ENCODE results near the gene SPHKAP.

DNA sequence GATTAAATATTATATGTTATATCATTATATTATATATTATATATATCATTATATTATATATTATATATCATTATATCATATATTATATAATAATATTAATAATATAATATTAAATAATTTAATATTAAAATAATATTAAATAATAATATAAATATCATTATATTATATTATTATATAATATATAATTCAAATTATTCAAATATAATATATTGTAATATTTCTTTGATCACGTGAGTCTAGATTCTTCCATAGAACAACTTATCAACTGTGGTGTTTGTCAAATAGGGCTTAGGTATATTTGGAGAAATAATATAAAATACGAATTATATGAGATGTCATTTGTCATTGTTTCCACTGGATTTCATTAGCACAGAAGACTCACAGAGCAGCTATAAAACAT lies 77.3 kb downstream of the SPHKAP start:
- no peak for TF ChIP-seq CEBPB (IDR thresholded peaks at IDR 0.05)
- TF ChIP-seq, protein P1, sequence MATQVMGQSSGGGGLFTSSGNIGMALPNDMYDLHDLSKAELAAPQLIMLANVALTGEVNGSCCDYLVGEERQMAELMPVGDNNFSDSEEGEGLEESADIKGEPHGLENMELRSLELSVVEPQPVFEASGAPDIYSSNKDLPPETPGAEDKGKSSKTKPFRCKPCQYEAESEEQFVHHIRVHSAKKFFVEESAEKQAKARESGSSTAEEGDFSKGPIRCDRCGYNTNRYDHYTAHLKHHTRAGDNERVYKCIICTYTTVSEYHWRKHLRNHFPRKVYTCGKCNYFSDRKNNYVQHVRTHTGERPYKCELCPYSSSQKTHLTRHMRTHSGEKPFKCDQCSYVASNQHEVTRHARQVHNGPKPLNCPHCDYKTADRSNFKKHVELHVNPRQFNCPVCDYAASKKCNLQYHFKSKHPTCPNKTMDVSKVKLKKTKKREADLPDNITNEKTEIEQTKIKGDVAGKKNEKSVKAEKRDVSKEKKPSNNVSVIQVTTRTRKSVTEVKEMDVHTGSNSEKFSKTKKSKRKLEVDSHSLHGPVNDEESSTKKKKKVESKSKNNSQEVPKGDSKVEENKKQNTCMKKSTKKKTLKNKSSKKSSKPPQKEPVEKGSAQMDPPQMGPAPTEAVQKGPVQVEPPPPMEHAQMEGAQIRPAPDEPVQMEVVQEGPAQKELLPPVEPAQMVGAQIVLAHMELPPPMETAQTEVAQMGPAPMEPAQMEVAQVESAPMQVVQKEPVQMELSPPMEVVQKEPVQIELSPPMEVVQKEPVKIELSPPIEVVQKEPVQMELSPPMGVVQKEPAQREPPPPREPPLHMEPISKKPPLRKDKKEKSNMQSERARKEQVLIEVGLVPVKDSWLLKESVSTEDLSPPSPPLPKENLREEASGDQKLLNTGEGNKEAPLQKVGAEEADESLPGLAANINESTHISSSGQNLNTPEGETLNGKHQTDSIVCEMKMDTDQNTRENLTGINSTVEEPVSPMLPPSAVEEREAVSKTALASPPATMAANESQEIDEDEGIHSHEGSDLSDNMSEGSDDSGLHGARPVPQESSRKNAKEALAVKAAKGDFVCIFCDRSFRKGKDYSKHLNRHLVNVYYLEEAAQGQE (IDR thresholded peaks at IDR 0.05; ENCODE audit: low read depth): no peak
- TF ChIP-seq TEAD4 (IDR thresholded peaks at IDR 0.05): no peak
- TF ChIP-seq, protein P2, sequence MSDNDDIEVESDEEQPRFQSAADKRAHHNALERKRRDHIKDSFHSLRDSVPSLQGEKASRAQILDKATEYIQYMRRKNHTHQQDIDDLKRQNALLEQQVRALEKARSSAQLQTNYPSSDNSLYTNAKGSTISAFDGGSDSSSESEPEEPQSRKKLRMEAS (IDR thresholded peaks at IDR 0.05): no peak
- TF ChIP-seq CREB1 (IDR thresholded peaks at IDR 0.05; ENCODE audit: low read depth): no peak
- TF ChIP-seq EP300 (IDR thresholded peaks at IDR 0.05; ENCODE audit: borderline replicate concordance): no peak
